K562 (cell line): ENCODE results near the gene BTBD1. TPM values are rescaled to one million over a fixed set of nuclear protein-coding genes. Genes with fewer than 3 reads are reported as not detected.

Experiments used
- AFF1 ChIP-seq, 2 experiments: fragments of 450-650 bp; IDR thresholded peaks; 2 replicates each; pipeline ENCODE4 v1.6.1; 2018; ENCODE audit warnings: mild to moderate bottlenecking in 2 of 2, low read depth in 1 of 2; ENCODE audit not compliant: partially characterized antibody in 2 of 2
- CAMTA2 ChIP-seq: fragments of 250-450 bp; sonication (Bioruptor Pico); conservative IDR thresholded peaks from 2 replicates; pipeline ENCODE4 v1.5.1; 2022
- DIDO1 ChIP-seq: fragments of 450-650 bp; IDR thresholded peaks from 2 replicates; pipeline ENCODE4 v1.6.1; 2016; ENCODE audit warnings: low read depth, missing biosample characterization, missing genetic modification characterization
- ESRRB ChIP-seq: fragments of 250-450 bp; sonication (Bioruptor Pico); IDR thresholded peaks from 2 replicates; pipeline ENCODE4 v1.5.0; 2020; ENCODE audit warnings: mild to moderate bottlenecking, moderate library complexity, borderline replicate concordance
- FUS ChIP-seq: fragments of 200-400 bp; formaldehyde crosslinking; optimal IDR thresholded peaks from 2 replicates; pipeline ENCODE3; 2017; ENCODE audit warnings: low read depth, low read length
- KAT7 ChIP-seq: sonication (generic); formaldehyde crosslinking; IDR thresholded peaks from 2 replicates; pipeline ENCODE4 v1.8.0; 2022; ENCODE audit warnings: missing genetic modification reagents, mild to moderate bottlenecking, borderline replicate concordance
- TEAD2 ChIP-seq: fragments of 450-650 bp; IDR thresholded peaks from 2 replicates; pipeline ENCODE4 v1.6.1; 2016; ENCODE audit warnings: missing genetic modification characterization, control low read depth, missing compliant biosample characterization
- YY1 ChIP-seq, 3 experiments: IDR thresholded peaks; 2 replicates each; pipeline ENCODE4 v1.6.1; 2011; ENCODE audit warnings: low read length in 2 of 3, mild to moderate bottlenecking in 2 of 3, moderate library complexity in 2 of 3, borderline replicate concordance in 1 of 3, control low read depth in 1 of 3, low read depth in 1 of 3; ENCODE audit not compliant: insufficient read depth in 3 of 3, insufficient replicate concordance in 2 of 3, control insufficient read depth in 1 of 3, insufficient read length in 1 of 3; ENCODE audit errors: extremely low read depth in 1 of 3
- ZNF398 ChIP-seq: fragments of 250-450 bp; sonication (Bioruptor Pico); IDR thresholded peaks from 2 replicates; pipeline ENCODE4 v1.8.0; 2021; ENCODE audit warnings: moderate library complexity, mild to moderate bottlenecking, inconsistent platforms
- polyA plus RNA-seq, 8 experiments: library from polyadenylated mRNA; depleted of rRNA in 4 of 8; stranded (reverse) in 5 of 8; unstranded in 3 of 8; fragments of >200 nt; fragmentation: Nextera tagmentation in 2 of 8; fragmentation: Illumina TruSeq in 1 of 8; extraction: Ambion mirVana in 2 of 8; extraction: Trizol in 1 of 8; gene quantifications; 2 replicates each; pipeline versions ENCODE4 v1.2.1 to v1.2.3, GENCODE V29; 2011 to 2014; ENCODE audit warnings: inconsistent platforms in 1 of 8, missing spikeins in 1 of 8
- total RNA-seq, 7 experiments: library from RNA; depleted of rRNA in 6 of 7; stranded (reverse); fragments of >200 nt in 6 of 7; fragmentation: Illumina TruSeq in 2 of 7; extraction: Trizol in 2 of 7; gene quantifications; 2 replicates each; pipeline versions ENCODE4 v1.2.1 to v1.2.3, GENCODE V29; 2011 to 2021; ENCODE audit warnings: low replicate concordance in 1 of 7
- TF ChIP-seq, protein P1 (sequence below): sonication (generic); formaldehyde crosslinking; IDR thresholded peaks from 2 replicates; pipeline ENCODE4 v1.8.0; 2022; ENCODE audit warnings: missing genetic modification reagents, mild to moderate bottlenecking, borderline replicate concordance

BTBD1 gene
- total and polyA plus RNA-seq, 9 of the 15 experiments (the other 6 are each of a cell fraction or from before 2014, with no cell fraction given), result 19.4 to 106 (median 90.4) TPM

DNA sequence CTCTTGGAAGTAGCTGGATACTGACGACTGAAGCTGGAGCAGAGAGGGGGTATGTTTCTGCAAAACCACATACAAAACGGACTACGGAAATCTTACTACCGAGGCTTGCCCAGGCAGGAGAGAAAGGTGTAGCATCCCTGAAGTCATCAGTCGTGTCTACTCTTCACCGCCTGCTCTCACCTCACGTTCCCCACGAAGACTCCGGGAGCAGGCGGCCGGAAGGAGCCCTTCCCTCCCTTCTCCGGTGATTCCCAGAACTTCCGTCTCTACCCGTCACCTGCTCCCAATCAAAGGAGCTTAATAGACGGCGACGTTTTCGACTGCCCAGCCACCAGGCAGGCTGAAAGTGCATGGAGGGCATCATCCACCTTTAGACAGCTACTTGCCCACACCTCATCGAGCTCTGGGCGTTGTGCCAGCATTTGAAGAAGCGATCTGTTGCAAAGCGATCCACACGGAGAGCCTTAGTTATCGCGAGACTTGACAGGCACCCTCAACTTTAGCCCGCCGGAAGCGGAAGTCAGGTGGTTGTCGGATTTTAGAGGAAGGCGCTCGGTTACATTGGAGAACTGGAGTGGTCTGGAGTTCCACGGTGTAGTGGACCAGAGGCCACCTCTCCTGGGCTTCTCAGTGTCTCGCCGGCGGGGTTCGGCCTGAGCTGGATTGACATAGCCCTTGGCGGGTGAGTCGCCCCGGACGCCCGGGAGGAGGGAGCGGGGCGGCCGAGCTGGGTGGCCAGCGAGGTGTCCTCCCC lies 81.2 kb downstream of the BTBD1 start, which contains the start of gene RAMAC (continued):
- TF ChIP-seq AFF1 (IDR thresholded peaks at IDR 0.05; ENCODE audit: low read depth in 1 of 2, partially characterized antibody in 2 of 2), result no peak
- TF ChIP-seq ESRRB (CRISPR knock-in tag), result no peak
- TF ChIP-seq, protein P1, sequence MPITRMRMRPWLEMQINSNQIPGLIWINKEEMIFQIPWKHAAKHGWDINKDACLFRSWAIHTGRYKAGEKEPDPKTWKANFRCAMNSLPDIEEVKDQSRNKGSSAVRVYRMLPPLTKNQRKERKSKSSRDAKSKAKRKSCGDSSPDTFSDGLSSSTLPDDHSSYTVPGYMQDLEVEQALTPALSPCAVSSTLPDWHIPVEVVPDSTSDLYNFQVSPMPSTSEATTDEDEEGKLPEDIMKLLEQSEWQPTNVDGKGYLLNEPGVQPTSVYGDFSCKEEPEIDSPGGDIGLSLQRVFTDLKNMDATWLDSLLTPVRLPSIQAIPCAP, result no peak
- TF ChIP-seq TEAD2 (tag), result no peak
- no peak for TF ChIP-seq KAT7
- no peak for TF ChIP-seq CAMTA2 (CRISPR knock-in tag)
- no peak for TF ChIP-seq FUS
- no peak for TF ChIP-seq YY1 (IDR thresholded peaks at IDR 0.05; ENCODE audit: borderline replicate concordance in 1 of 3, control insufficient read depth in 1 of 3, extremely low read depth in 1 of 3, insufficient read depth in 3 of 3, insufficient read length in 1 of 3, insufficient replicate concordance in 2 of 3, low read depth in 1 of 3, low read length in 2 of 3)
- no peak for TF ChIP-seq ZNF398 (CRISPR knock-in tag)
- peak; percentile 69 for TF ChIP-seq DIDO1 (tag)
